Measurements from ENCODE around the gene AVPR2. TPM values are rescaled to one million over a fixed set of nuclear protein-coding genes. Genes with fewer than 3 reads are reported as not detected.

AVPR2 gene
- polyA plus RNA-seq, 1 donor from 2014 or later, result not detected

DNA sequence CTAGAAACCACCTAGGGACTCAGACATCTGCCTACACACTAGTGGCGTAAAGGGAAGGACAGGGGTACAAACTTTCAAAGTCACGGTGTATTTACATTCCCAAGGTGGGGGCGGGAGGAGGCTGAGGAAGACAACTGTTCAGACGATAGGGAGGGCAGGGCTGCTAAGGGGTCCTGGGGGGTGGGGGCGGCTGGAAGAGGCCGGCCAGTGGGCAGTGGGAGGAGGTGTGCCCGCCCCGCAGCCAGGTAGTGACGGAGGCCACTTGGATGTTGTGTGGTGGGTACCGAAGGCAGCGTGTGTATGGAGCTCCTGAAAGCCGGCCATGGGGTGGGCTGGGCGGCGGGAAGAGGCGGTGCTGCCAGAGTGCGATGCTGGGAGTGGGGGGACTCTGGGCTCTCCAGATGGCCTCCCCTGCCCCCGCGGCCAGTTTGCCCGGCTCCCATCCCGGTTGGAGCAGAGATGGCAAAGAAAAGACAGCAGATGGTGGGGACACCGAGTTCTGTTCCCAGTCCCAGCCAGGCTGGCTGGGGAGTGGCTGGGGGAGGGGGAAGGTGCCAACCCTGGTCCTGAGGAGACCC, 42.7 kb upstream of the AVPR2 start:
- no peak overlapping the region for H2AFZ ChIP-seq (ENCODE audit: low read depth, low read length)
- no peak overlapping the region for H3K9ac ChIP-seq (ENCODE audit: low read length)
- no peaks in the 10 kb centered on the region for H3K36me3 ChIP-seq (ENCODE audit: insufficient read depth, low read length)
- H3K79me2 ChIP-seq (replicated peaks; ENCODE audit: insufficient read depth, low read length), result no peaks in the 10 kb centered on the region
- no peak overlapping the region for H3K4me3 ChIP-seq (ENCODE audit: low read length)
- H3K27ac ChIP-seq (ENCODE audit: low read length), result no peak overlapping the region
- no peaks in the 10 kb centered on the region for H3K9me3 ChIP-seq (ENCODE audit: low read length)
- no peaks in the 10 kb centered on the region for H4K20me1 ChIP-seq (ENCODE audit: insufficient read depth)
- no peak for TF ChIP-seq SMC3 (conservative IDR thresholded peaks at IDR 0.05; ENCODE audit: poor library complexity)
- no peak for TF ChIP-seq EP300 (conservative IDR thresholded peaks at IDR 0.05; ENCODE audit: poor library complexity, severe bottlenecking)
- no peak for TF ChIP-seq RAD21 (conservative IDR thresholded peaks at IDR 0.05)
- TF ChIP-seq EZH2 (IDR thresholded peaks at IDR 0.05; ENCODE audit: borderline replicate concordance, insufficient read depth, low read length, poor library complexity, severe bottlenecking), result no peak
- TF ChIP-seq, protein P1, sequence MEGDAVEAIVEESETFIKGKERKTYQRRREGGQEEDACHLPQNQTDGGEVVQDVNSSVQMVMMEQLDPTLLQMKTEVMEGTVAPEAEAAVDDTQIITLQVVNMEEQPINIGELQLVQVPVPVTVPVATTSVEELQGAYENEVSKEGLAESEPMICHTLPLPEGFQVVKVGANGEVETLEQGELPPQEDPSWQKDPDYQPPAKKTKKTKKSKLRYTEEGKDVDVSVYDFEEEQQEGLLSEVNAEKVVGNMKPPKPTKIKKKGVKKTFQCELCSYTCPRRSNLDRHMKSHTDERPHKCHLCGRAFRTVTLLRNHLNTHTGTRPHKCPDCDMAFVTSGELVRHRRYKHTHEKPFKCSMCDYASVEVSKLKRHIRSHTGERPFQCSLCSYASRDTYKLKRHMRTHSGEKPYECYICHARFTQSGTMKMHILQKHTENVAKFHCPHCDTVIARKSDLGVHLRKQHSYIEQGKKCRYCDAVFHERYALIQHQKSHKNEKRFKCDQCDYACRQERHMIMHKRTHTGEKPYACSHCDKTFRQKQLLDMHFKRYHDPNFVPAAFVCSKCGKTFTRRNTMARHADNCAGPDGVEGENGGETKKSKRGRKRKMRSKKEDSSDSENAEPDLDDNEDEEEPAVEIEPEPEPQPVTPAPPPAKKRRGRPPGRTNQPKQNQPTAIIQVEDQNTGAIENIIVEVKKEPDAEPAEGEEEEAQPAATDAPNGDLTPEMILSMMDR (IDR thresholded peaks at IDR 0.05; ENCODE audit: poor library complexity, severe bottlenecking), result no peak
- TF ChIP-seq POLR2AphosphoS5 (IDR thresholded peaks at IDR 0.05), result no peak
- no peak for TF ChIP-seq TAF1 (IDR thresholded peaks at IDR 0.05; ENCODE audit: low read depth)
- TF ChIP-seq MXI1 (conservative IDR thresholded peaks at IDR 0.05; ENCODE audit: poor library complexity, severe bottlenecking), result no peak
- TF ChIP-seq, protein P2, sequence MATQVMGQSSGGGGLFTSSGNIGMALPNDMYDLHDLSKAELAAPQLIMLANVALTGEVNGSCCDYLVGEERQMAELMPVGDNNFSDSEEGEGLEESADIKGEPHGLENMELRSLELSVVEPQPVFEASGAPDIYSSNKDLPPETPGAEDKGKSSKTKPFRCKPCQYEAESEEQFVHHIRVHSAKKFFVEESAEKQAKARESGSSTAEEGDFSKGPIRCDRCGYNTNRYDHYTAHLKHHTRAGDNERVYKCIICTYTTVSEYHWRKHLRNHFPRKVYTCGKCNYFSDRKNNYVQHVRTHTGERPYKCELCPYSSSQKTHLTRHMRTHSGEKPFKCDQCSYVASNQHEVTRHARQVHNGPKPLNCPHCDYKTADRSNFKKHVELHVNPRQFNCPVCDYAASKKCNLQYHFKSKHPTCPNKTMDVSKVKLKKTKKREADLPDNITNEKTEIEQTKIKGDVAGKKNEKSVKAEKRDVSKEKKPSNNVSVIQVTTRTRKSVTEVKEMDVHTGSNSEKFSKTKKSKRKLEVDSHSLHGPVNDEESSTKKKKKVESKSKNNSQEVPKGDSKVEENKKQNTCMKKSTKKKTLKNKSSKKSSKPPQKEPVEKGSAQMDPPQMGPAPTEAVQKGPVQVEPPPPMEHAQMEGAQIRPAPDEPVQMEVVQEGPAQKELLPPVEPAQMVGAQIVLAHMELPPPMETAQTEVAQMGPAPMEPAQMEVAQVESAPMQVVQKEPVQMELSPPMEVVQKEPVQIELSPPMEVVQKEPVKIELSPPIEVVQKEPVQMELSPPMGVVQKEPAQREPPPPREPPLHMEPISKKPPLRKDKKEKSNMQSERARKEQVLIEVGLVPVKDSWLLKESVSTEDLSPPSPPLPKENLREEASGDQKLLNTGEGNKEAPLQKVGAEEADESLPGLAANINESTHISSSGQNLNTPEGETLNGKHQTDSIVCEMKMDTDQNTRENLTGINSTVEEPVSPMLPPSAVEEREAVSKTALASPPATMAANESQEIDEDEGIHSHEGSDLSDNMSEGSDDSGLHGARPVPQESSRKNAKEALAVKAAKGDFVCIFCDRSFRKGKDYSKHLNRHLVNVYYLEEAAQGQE (IDR thresholded peaks at IDR 0.05; ENCODE audit: borderline replicate concordance), result no peak
- H3K4me2 ChIP-seq (ENCODE audit: low read length), result no peak overlapping the region
- H3K9me2 ChIP-seq (ENCODE audit: insufficient read depth, low read length), result no peaks in the 10 kb centered on the region
- H3F3A ChIP-seq (ENCODE audit: insufficient read depth, low read length, poor library complexity, severe bottlenecking), result no peaks in the 10 kb centered on the region
- no peaks in the 10 kb centered on the region for H3K27me3 ChIP-seq (ENCODE audit: insufficient read depth, low read depth, low read length)

DNA sequence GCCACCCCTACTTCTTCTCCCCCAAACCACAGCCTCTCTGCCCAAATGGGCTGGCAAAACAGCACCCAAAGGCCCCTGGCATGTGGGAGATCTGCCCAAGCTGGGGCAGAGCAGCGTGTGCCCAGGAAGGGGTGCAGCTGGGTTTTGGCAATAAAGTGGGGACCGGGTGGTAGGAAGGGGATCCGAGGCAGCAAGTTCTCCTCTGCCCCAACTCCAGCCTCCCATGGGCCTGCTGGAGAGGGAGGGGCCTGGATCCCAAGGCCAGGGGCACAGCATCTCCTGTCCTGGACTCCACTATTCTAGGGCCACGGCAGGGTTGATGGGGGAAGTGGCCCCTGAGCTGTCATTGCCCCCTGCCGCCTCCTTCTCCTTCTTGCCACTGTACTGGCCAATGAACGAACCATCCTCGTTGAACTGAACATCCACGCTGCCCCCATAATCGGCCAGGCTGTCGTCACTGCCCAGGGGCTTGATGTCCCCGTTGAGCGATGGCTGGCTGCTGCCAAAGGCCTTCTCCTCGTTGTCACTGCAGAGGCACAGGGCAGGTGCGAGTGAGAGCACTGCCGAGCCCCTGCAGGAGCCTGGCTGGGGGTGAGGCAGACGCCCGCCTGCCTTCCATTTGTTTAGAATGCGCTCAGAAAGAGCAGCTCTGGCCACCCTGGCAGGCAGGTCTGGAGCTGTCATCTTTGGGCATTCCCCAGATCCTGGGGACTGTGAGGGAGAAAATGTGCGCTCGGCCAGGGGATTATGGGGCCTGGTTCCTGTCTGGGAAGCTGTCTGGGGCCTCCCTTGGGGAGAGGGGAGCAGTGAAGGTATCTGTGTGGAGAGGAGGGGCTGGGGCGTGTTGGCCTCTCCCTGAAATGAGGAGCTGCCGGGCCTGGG, 41.9 kb upstream of the AVPR2 start:
- H3K9me2 ChIP-seq (ENCODE audit: insufficient read depth, low read length), result no peaks in the 10 kb centered on the region
- H3K36me3 ChIP-seq (ENCODE audit: insufficient read depth, low read length), result no peaks in the 10 kb centered on the region
- H3K27me3 ChIP-seq (ENCODE audit: insufficient read depth, low read depth, low read length), result no peaks in the 10 kb centered on the region
- no peaks in the 10 kb centered on the region for H3K9me3 ChIP-seq (ENCODE audit: low read length)
- no peak overlapping the region for H3K4me3 ChIP-seq (ENCODE audit: low read length)
- H3F3A ChIP-seq (ENCODE audit: insufficient read depth, low read length, poor library complexity, severe bottlenecking), result no peaks in the 10 kb centered on the region
- H3K79me2 ChIP-seq (replicated peaks; ENCODE audit: insufficient read depth, low read length), result no peaks in the 10 kb centered on the region
- no peak for TF ChIP-seq POLR2AphosphoS5 (IDR thresholded peaks at IDR 0.05)
- TF ChIP-seq, protein P1 (IDR thresholded peaks at IDR 0.05; ENCODE audit: poor library complexity, severe bottlenecking), result no peak
- no peak for TF ChIP-seq RAD21 (conservative IDR thresholded peaks at IDR 0.05)
- TF ChIP-seq, protein P2 (IDR thresholded peaks at IDR 0.05; ENCODE audit: borderline replicate concordance), result no peak
- TF ChIP-seq TAF1 (IDR thresholded peaks at IDR 0.05; ENCODE audit: low read depth), result no peak
- TF ChIP-seq EZH2 (IDR thresholded peaks at IDR 0.05; ENCODE audit: borderline replicate concordance, insufficient read depth, low read length, poor library complexity, severe bottlenecking), result no peak
- TF ChIP-seq MXI1 (conservative IDR thresholded peaks at IDR 0.05; ENCODE audit: poor library complexity, severe bottlenecking), result no peak
- TF ChIP-seq SMC3 (conservative IDR thresholded peaks at IDR 0.05; ENCODE audit: poor library complexity), result no peak
- TF ChIP-seq EP300 (conservative IDR thresholded peaks at IDR 0.05; ENCODE audit: poor library complexity, severe bottlenecking), result no peak
- H3K27ac ChIP-seq (ENCODE audit: low read length), result no peak overlapping the region
- no peaks in the 10 kb centered on the region for H4K20me1 ChIP-seq (ENCODE audit: insufficient read depth)
- H3K9ac ChIP-seq (ENCODE audit: low read length), result no peak overlapping the region
- no peak overlapping the region for H2AFZ ChIP-seq (ENCODE audit: low read depth, low read length)
- H3K4me2 ChIP-seq (ENCODE audit: low read length), result no peak overlapping the region

Data from neural cell (in vitro differentiated cells).